ENCODE results near the gene ROBO1. TPM values are rescaled to one million over a fixed set of nuclear protein-coding genes. Genes with fewer than 3 reads are reported as not detected.

Gene ROBO1
- total and polyA plus RNA-seq, 2 donors from 2014 or later, result 2.1 to 22.1 TPM

DNA sequence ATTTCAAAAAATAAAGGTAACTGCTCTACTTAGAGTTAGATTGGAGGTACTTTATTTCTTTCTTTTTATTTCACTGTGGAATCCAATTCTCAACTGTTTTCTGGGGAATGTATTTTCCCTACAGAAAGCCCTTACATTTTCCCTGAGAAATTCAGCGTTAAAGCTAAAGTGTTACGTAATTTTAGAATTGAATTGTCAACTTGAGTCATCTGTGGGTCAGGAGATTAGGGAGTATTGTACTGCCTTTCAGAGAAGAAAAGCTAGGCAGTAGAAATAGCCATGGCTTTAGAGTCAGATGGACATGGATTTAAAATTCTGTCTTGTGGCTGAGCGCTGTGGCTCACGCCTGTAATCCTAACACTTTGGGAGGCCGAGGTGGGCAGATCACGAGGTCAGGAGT is 728.6 kb downstream of the ROBO1 start:
- no peak for FAIRE-seq
- intact Hi-C loops (cut with DNase I), result no loop called here

DNA sequence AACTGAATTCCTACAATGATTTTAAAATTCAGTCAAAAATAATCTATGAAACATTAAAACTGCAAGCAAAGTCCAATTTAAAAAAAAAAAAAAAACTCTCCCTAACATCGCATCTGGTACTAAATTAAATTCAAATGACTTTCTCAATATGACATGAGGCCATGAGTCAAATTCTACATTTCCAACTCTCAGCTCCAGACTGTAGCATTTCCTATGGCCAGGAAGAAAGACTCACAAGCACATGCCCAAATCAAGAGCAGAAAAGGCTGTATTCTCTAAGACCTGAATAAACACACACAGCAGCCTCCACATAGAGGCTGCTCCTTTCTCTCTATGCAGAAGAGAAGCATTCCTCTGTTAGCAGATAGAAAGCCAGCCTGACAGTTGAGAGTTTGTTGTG is 729.2 kb downstream of the ROBO1 start:
- Histone ChIP-seq H3K4me3 (ENCODE audit: low read length in 3 of 3) (no peak overlapping the region), H3K9ac (ENCODE audit: low read length in 3 of 3) (no peak overlapping the region), H3K27me3 (ENCODE audit: control insufficient read depth, insufficient read depth, low read length) (no peaks in the 10 kb centered on the region), H3K9me3 (ENCODE audit: control insufficient read depth in 2 of 3, insufficient read depth in 1 of 3, low read length in 3 of 3) (no peaks in the 10 kb centered on the region), H3K27ac (ENCODE audit: low read depth in 2 of 2, low read length in 2 of 2) (no peak overlapping the region), H3K36me3 (ENCODE audit: control insufficient read depth in 2 of 3, insufficient read depth in 3 of 3, low read length in 3 of 3) (no peaks in the 10 kb centered on the region), H3K4me1 (ENCODE audit: control insufficient read depth in 2 of 3, insufficient read depth in 2 of 3, low read depth in 1 of 3, low read length in 3 of 3) (no peaks in the 10 kb centered on the region)
- no peak for TF ChIP-seq CTCF (IDR thresholded peaks at IDR 0.05; ENCODE audit: borderline replicate concordance, extremely low read depth, insufficient read depth)
- intact Hi-C loops (cut with DNase I), result no loop called here
- no peak for FAIRE-seq
- DNase-seq, result no peak

More for the DNA sequence above, 728.6 kb downstream of the ROBO1 start:
- TF ChIP-seq CTCF (IDR thresholded peaks at IDR 0.05; ENCODE audit: borderline replicate concordance, extremely low read depth, insufficient read depth), result no peak
- Histone ChIP-seq H3K4me1 (ENCODE audit: control insufficient read depth in 2 of 3, insufficient read depth in 2 of 3, low read depth in 1 of 3, low read length in 3 of 3) (no peaks in the 10 kb centered on the region), H3K9ac (ENCODE audit: low read length in 3 of 3) (no peak overlapping the region), H3K4me3 (ENCODE audit: low read length in 3 of 3) (no peak overlapping the region), H3K9me3 (ENCODE audit: control insufficient read depth in 2 of 3, insufficient read depth in 1 of 3, low read length in 3 of 3) (no peaks in the 10 kb centered on the region), H3K27me3 (ENCODE audit: control insufficient read depth, insufficient read depth, low read length) (no peaks in the 10 kb centered on the region), H3K27ac (ENCODE audit: low read depth in 2 of 2, low read length in 2 of 2) (no peak overlapping the region), H3K36me3 (ENCODE audit: control insufficient read depth in 2 of 3, insufficient read depth in 3 of 3, low read length in 3 of 3) (no peaks in the 10 kb centered on the region)
- DNase-seq, result no peak

GRCh38 chr3:79038057-79038456 is 729.7 kb downstream of the ROBO1 start:
- no peak for TF ChIP-seq CTCF (IDR thresholded peaks at IDR 0.05; ENCODE audit: borderline replicate concordance, extremely low read depth, insufficient read depth)
- Histone ChIP-seq H3K4me1 (ENCODE audit: control insufficient read depth in 2 of 3, insufficient read depth in 2 of 3, low read depth in 1 of 3, low read length in 3 of 3) (no peaks in the 10 kb centered on the region), H3K4me3 (ENCODE audit: low read length in 3 of 3) (no peak overlapping the region), H3K27me3 (ENCODE audit: control insufficient read depth, insufficient read depth, low read length) (no peaks in the 10 kb centered on the region), H3K36me3 (ENCODE audit: control insufficient read depth in 2 of 3, insufficient read depth in 3 of 3, low read length in 3 of 3) (no peaks in the 10 kb centered on the region), H3K27ac (ENCODE audit: low read depth in 2 of 2, low read length in 2 of 2) (no peak overlapping the region), H3K9ac (ENCODE audit: low read length in 3 of 3) (no peak overlapping the region), H3K9me3 (ENCODE audit: control insufficient read depth in 2 of 3, insufficient read depth in 1 of 3, low read length in 3 of 3) (no peaks in the 10 kb centered on the region)
- FAIRE-seq, result no peak
- intact Hi-C loops (cut with DNase I), result no loop called here
- DNase-seq, result no peak

DNA sequence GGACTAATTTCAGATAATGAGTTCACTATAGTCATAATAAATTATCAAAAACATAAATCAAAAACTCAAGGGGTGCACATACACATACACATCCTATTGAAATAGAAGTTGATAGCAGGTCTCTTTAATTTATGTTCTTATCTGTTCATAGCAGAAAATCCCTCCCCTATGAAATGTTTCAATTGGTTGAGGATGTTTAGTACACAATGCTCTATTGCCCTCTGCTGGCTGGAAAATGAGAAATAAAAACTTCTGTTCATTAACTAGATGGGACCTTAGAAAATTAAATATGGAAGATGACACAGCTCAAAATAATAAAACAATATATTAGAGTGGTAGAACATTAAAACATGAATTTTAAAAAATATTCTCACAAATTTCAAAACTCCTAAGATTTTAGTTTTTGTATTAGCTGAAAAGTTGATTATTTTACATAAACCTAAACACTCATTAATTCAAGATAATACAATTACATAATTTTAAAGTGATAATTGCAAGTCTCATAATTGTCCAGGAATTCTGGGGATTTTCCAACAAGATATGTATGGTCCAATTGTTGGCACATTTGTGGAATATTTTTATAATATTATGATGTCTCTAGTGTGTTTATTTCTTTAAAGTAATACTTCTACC is 735.0 kb downstream of the ROBO1 start:
- intact Hi-C loops (cut with DNase I), result loop anchor here (5.0 kb wide), 1 partner anchor 371 kb away; no protein-coding TSS in a partner anchor
- DNase-seq (peak in 2 of 5 donors; percentile 67 to 77), FAIRE-seq (peak; percentile 94)
- no peaks in the 10 kb centered on the region for H3K36me3 ChIP-seq (ENCODE audit: control insufficient read depth in 2 of 3, insufficient read depth in 3 of 3, low read length in 3 of 3)
- no peaks in the 10 kb centered on the region for H3K9me3 ChIP-seq (ENCODE audit: control insufficient read depth in 2 of 3, insufficient read depth in 1 of 3, low read length in 3 of 3)
- H3K27ac ChIP-seq (ENCODE audit: low read depth in 2 of 2, low read length in 2 of 2), result no peak overlapping the region
- no peak overlapping the region for H3K9ac ChIP-seq (ENCODE audit: low read length in 3 of 3)
- TF ChIP-seq CTCF (IDR thresholded peaks at IDR 0.05; ENCODE audit: borderline replicate concordance, extremely low read depth, insufficient read depth), result peak; percentile 49
- no peaks in the 10 kb centered on the region for H3K4me1 ChIP-seq (ENCODE audit: control insufficient read depth in 2 of 3, insufficient read depth in 2 of 3, low read depth in 1 of 3, low read length in 3 of 3)
- no peaks in the 10 kb centered on the region for H3K27me3 ChIP-seq (ENCODE audit: control insufficient read depth, insufficient read depth, low read length)
- H3K4me3 ChIP-seq (ENCODE audit: low read length in 3 of 3), result no peak overlapping the region

Data from kidney (tissue), 14 donors.